Muscle layer of colon (tissue), 2 donors: Measurements from ENCODE around the gene RASSF7.

ENCODE experiments used
- H3K27ac ChIP-seq: one replicate; pipeline ENCODE4 v1.7.0; 2013; ENCODE audit warnings: low read depth, mild to moderate bottlenecking, low read length, moderate library complexity
- H3K27me3 ChIP-seq, 2 donors: one replicate each; pipeline ENCODE4 v1.7.0; 2013; ENCODE audit warnings: low read length in 2 of 2, mild to moderate bottlenecking in 2 of 2; ENCODE audit not compliant: insufficient read depth in 2 of 2, control insufficient read depth in 1 of 2
- H3K36me3 ChIP-seq: one replicate; pipeline ENCODE4 v1.7.0; 2013; ENCODE audit warnings: mild to moderate bottlenecking, low read length; ENCODE audit not compliant: insufficient read depth
- H3K4me1 ChIP-seq: one replicate; pipeline ENCODE4 v1.7.0; 2013; ENCODE audit warnings: mild to moderate bottlenecking, low read length; ENCODE audit not compliant: insufficient read depth
- H3K4me3 ChIP-seq, 2 donors: one replicate each; pipeline ENCODE4 v1.7.0; 2013; ENCODE audit warnings: low read length in 2 of 2, low read depth in 1 of 2, mild to moderate bottlenecking in 1 of 2, moderate library complexity in 1 of 2
- H3K9ac ChIP-seq: one replicate; pipeline ENCODE4 v1.7.0; 2013; ENCODE audit warnings: low read length
- H3K9me3 ChIP-seq: one replicate; pipeline ENCODE4 v1.7.0; 2013; ENCODE audit warnings: mild to moderate bottlenecking, low read length
- donor health status: abdominal sarcoma.
- donor health status: Adenocarcinoma of cecum.

The RASSF7 gene

DNA sequence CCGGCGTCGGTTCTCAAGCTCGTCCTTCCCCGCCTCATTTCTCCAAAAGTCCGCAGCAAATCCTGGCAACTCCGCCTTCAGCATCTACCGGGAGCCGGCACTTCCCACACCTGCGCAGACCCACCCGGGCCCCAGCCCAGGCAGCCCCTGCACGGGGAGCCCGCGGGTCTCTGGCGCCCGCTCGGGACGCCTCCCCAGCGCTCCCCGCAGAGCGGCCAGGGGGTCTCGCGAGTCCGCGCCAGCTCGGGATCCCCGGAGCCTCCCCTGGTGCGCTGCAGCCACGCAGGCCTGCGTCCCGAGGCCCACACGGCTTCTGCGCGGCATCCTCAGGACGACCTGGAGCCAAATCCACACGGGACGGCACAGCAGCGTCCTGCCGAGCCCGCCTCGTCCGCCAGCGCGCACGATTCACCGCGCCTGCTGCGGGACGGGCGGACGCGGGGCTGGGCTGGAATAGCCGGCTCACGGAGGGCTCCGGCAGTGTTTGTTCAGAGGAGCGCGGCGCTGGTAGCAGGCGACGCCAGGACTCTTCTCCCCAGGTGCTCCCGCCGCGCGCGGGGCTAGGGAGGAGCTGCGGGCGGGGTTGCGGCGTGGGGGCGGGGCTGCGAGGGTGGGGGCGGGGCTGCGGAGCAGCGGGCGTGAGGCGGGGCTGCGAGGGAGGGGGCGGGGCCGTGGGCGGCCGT, 14.7 kb downstream of the RASSF7 start:
- Histone ChIP-seq H3K27me3 (peaks cover 0 to 11% of the 10 kb centered on the region in 2 donors), H3K4me3 (peak overlapping the region; percentile 54 to 58), H3K27ac (no peak overlapping the region), H3K4me1 (peaks cover 36% of the 10 kb centered on the region), H3K9ac (no peak overlapping the region), H3K36me3 (no peaks in the 10 kb centered on the region), H3K9me3 (no peaks in the 10 kb centered on the region)

DNA sequence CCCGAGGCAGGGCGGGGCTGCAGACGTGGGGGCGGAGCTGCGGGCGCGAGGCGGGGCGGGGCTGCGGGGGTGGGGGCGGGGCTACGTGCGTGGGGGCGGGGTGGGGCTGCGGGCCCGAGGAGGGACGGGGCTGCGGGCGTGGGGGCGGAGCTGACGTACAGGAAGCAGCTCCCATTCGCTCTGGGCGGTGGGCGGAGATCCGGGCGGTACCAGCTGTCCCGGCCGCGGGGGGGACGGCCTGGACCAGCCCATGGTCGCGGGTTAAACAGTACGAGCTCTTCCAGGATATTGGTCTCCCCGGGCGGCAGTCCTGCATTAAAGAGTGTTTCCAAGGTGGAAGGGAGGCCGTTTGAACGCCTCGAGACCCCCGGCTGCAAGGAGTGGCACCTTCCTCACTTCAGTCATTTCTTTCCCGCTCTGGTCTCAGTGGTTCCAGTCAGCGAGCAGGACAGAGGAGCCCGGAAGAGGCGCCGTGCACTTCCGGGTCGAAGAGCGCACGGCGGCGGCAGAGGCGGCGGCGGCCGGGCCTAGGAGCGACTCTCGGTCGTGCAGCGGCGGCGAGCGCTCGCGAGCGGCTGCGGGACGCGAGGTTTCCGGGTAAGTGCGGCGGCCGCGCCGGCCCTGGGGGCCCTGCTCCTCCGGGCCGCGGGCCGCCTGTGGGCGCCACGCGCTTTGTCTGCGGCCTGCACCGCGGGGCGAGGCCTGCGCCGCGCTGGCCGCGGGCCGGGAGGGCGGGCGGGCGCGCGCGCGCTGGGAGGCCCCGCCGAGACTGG, 15.4 kb downstream of the RASSF7 start, which contains the start of gene PHRF1:
Gene PHRF1, plus strand, starts transcription at position 475 of the 773 bp plus-strand sequence. CDS start 5,043 bp downstream, outside the sequence.
- Histone ChIP-seq H3K27ac (peak within 1 kb of the TSS; percentile 73), H3K4me1 (peaks cover 36% of the 10 kb centered on the region), H3K9ac (peak within 1 kb of the TSS; percentile 93), H3K9me3 (no peaks in the 10 kb centered on the region), H3K4me3 (peak within 1 kb of the TSS; percentile 95 to 99), H3K27me3 (peaks cover 0 to 11% of the 10 kb centered on the region in 2 donors), H3K36me3 (no peaks in the 10 kb centered on the region)

DNA sequence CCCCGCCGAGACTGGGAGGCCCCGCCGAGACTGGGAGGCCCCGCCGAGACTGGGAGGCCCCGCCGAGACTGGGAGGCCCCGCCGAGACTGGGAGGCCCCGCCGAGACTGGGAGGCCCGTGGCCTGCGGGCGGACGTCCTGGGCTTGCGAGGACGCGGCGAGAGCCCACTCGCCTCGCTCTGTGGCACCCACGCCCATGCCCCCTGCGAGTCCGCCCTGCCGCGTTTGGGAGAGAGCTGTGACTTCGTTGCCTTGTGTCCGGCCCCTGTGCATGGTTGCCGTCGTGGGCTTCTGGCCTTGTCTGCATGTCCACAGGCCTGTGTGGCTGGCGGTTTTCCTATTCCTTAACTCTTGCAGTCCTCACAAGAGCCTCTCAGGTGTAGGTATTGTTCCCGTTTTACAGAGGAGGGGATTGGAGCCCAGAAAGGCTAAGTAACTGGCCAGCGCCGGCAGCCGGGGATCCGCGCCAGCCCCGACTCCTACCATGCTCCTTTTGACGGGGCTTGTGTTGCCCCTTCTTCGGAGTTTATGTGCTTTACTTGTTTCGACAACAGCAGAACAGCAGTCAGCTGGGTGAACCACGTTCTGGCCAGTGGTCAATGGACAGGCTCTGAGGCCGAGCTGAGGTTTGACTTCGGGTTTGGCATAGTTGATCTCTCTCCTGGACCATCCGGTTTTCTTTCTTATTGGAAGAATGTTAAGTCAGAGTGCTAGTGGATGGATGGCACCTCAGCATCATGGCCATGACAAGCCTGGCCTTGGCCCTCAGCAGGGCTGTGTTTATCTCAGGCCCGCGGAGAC, 16.2 kb downstream of the RASSF7 start:
- H3K9ac ChIP-seq: peak overlapping the region; percentile 93
- H3K4me3 ChIP-seq: peak overlapping the region; percentile 95 to 99
- H3K27ac ChIP-seq: peak overlapping the region; percentile 73
- H3K9me3 ChIP-seq: no peaks in the 10 kb centered on the region
- H3K36me3 ChIP-seq: peaks cover 6% of the 10 kb centered on the region
- H3K27me3 ChIP-seq: peaks cover 0 to 11% of the 10 kb centered on the region in 2 donors
- H3K4me1 ChIP-seq: peaks cover 36% of the 10 kb centered on the region

DNA sequence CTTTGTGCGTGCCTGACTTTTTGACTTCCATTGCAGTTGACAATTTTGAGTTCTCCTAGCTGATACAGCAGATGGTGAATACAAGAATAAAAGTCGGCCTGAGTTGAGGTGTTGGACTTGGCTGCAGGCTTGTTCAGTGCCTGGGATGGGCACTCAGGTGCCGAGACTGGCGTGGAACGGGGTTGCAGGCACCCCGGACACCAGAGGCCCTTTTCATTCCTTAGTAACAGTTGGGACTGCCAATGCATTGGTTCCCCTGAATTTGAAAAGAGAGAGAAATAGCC, 16.8 kb downstream of the RASSF7 start:
- Histone ChIP-seq H3K36me3 (peaks cover 8% of the 10 kb centered on the region), H3K9ac (peak overlapping the region; percentile 93), H3K27ac (peak overlapping the region; percentile 73), H3K9me3 (no peaks in the 10 kb centered on the region), H3K27me3 (peaks cover 0 to 11% of the 10 kb centered on the region in 2 donors), H3K4me1 (peaks cover 36% of the 10 kb centered on the region), H3K4me3 (peak overlapping the region in 1 of 2 donors; percentile 95)

DNA sequence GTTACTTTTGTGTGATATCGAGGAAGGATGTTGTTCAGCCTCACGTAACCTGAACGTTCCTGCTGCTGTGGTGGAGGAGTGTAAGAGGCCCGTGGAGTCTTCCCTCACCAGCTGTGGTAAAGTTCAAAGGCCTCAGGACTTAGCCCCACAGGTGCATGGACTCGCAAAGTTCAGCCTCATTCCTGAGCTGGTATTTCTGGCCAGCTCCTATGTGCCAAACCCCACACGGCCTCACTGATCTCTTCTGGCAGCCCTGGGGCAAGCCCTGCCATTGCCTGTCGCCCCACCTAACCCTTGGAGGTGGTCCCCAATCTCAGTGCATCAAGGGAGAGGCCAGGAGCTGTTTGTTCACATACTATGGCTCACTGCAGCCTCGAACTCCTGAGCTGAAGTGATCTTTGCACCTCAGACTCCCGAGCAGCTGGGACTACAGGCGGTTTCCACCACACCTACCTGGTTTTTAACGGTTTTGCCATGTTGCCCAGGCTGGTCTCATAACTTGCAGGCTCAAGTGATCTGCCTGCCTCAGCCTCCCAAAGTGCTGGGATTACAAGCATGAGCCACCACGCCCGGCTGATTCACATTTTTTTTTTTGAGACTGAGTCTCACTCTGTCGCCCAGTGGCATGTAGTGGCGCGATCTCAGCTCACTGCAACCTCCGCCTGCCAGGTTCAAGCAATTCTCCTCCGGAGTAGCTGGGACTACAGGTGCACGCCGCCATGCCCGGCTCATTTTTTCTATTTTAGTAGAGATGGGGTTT, 17.7 kb downstream of the RASSF7 start:
- H3K4me1 ChIP-seq: peaks cover 36% of the 10 kb centered on the region
- H3K4me3 ChIP-seq: peak overlapping the region in 1 of 2 donors; percentile 95

DNA sequence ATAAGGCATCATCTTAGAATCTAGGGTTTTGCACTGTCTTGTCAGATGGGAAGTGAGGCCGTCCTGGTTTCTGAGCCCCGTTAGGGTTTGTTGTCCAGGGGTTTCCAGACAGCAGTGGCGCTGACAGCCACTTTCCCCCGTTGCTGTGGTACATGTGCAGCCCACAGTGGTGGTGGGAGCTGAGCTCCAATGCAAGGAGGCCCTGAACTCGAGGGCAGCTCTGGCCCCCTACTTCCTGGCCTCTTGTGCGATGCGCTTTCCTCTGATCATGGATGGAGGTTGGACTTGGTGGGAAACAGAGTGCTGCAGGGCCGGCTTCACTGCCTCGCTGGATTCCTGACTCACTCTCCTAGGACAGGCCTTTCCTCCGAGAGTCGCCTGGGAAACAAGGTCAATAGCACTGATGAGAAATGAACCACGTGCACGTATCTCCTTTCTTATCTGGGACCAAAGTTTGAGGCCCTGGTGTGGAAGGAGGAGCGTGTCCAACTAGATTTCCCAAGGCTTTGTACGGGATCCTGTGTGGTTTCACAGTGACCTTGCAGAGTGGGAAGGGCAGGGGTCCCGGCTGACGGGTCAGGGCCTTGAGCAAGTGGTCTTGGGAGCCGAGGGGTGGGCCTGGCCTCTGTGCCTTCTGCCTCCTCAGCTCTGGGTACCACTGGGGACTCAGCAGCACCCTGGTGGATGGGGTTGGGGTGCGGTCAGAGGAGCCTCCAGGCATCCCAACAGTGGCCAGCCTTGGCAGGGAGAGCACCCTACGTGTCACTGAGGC, 19.2 kb downstream of the RASSF7 start:
- no peak overlapping the region for H3K27ac ChIP-seq
- H3K9ac ChIP-seq: no peak overlapping the region
- H3K9me3 ChIP-seq: no peaks in the 10 kb centered on the region
- H3K27me3 ChIP-seq: peaks cover 0 to 5% of the 10 kb centered on the region in 2 donors
- peaks cover 32% of the 10 kb centered on the region for H3K4me1 ChIP-seq
- peaks cover 19% of the 10 kb centered on the region for H3K36me3 ChIP-seq
- H3K4me3 ChIP-seq: no peak overlapping the region

More for the DNA sequence above, 17.7 kb downstream of the RASSF7 start:
- Histone ChIP-seq H3K36me3 (peaks cover 12% of the 10 kb centered on the region), H3K27me3 (peaks cover 0 to 8% of the 10 kb centered on the region in 2 donors), H3K9me3 (no peaks in the 10 kb centered on the region), H3K9ac (peak overlapping the region; percentile 93), H3K27ac (no peak overlapping the region)

DNA sequence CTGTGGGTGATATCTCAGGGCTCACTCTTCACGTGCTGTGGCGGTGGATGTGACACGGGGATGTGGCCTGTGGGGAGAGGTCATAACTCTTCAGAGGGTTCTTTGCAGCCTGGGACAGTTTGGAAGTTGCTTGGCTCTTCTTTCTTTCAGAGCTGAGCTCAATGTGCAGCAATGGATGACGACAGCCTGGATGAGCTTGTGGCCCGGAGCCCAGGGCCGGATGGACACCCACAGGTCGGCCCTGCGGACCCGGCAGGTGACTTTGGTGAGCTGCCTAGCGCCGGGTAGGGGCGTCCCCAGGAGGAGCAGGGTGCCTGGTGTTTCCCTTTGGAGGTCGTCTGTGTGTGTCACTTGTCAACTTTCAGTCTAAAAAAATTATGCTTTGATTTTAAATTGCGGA, 20.6 kb downstream of the RASSF7 start:
- no peak overlapping the region for H3K27ac ChIP-seq
- no peaks in the 10 kb centered on the region for H3K9me3 ChIP-seq
- peaks cover 32% of the 10 kb centered on the region for H3K4me1 ChIP-seq
- no peak overlapping the region for H3K9ac ChIP-seq
- H3K36me3 ChIP-seq: peaks cover 20% of the 10 kb centered on the region
- H3K27me3 ChIP-seq: no peaks in the 10 kb centered on the region
- no peak overlapping the region for H3K4me3 ChIP-seq

DNA sequence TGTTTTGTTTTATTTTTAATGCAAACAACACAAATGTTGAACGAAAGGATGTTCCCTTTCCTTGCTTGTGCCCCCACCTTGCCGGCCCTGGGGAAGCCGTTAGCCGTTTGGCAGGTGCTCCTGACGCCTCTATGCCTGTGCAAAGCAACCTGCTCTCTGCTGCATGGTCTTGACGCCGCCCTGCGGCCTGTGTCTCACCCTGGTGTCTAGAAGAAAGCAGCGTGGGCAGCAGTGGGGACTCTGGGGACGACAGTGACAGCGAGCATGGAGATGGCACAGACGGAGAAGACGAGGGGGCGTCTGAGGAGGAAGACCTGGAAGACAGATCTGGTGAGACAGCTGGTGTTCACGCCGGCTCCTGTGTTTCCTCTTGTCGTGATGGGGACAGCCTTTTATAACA, 21.0 kb downstream of the RASSF7 start:
- Histone ChIP-seq H3K27me3 (no peaks in the 10 kb centered on the region), H3K9ac (no peak overlapping the region), H3K36me3 (peaks cover 24% of the 10 kb centered on the region), H3K27ac (no peak overlapping the region), H3K4me3 (no peak overlapping the region), H3K9me3 (no peaks in the 10 kb centered on the region), H3K4me1 (peaks cover 32% of the 10 kb centered on the region)

DNA sequence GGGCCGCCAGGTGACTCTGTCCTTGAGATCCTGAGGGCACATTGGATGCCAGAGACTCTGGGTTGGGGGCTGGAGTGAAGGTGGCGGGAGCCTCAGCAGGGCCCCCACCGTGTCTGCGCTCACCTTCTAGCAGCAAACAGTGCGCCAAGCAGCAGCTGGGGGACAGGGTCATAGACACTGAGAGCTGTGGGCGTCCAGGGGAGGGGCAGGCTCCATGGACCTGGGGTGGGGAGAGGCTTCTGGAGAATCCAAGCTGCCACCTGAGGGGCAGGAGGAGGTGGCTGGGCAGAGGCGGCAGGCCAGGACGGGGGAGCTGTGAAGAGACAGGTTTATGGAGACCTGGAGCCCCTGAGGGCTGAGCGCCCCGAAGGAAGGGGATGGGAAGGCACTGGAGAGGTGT, 23.5 kb downstream of the RASSF7 start:
- Histone ChIP-seq H3K4me1 (peaks cover 11% of the 10 kb centered on the region), H3K9ac (no peak overlapping the region), H3K27me3 (no peaks in the 10 kb centered on the region), H3K4me3 (no peak overlapping the region), H3K36me3 (peaks cover 44% of the 10 kb centered on the region), H3K27ac (no peak overlapping the region), H3K9me3 (no peaks in the 10 kb centered on the region)
